T-helper 2 cell treated with Interferon-gamma antibody and Interleukin-4, amounts not matched to agents 5 μg/mL and 100 μg/mL, for 36 hours (primary cell): ENCODE data around the gene WASL.
A peak's percentile ranks its signal among the peaks of the same experiment; 100 is the strongest.

Experiments
- DNase-seq: peaks from one replicate; pipeline ENCODE4 v3.0.0; 2021; ENCODE audit warnings: low spot score
- H3K27ac Mint-ChIP-seq: one replicate; pipeline ENCODE4 v1.8.0; 2021; ENCODE audit warnings: mild to moderate bottlenecking, mixed read lengths
- H3K27me3 Mint-ChIP-seq: one replicate; pipeline ENCODE4 v1.8.0; 2021; ENCODE audit warnings: low read depth, mixed read lengths
- H3K36me3 Mint-ChIP-seq: one replicate; pipeline ENCODE4 v1.8.0; 2021; ENCODE audit warnings: low read depth, mixed read lengths
- H3K4me1 Mint-ChIP-seq: one replicate; pipeline ENCODE4 v1.8.0; 2021; ENCODE audit warnings: low read depth, mixed read lengths
- H3K4me3 Mint-ChIP-seq: one replicate; pipeline ENCODE4 v1.8.0; 2022; ENCODE audit warnings: mild to moderate bottlenecking, moderate library complexity, mixed read lengths
- H3K9me3 Mint-ChIP-seq: one replicate; pipeline ENCODE4 v1.8.0; 2021; ENCODE audit warnings: mixed read lengths

Gene WASL

DNA sequence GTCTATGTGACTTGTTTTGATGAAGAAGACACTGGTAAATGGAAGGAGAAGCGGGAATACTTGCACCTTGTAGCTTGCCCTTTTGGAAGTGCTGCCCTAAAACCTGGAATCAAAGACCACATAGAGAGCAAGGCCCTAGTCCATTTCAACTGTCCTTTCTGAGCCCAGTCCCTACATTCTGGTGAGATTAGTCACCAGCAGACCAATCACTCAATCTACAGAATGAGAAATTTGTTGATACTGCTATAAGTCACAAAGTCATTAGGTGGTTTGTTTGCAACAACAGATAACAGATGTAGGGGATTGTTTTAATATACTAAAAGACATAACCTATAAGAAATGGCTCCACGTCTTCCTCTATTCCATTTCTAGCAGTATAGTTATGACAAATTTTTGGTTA is 33.6 kb downstream of the WASL start:
- peaks cover 3% of the 10 kb centered on the region for H3K36me3 Mint-ChIP-seq
- H3K9me3 Mint-ChIP-seq = no peaks in the 10 kb centered on the region
- DNase-seq = no peak
- no peak overlapping the region for H3K4me3 Mint-ChIP-seq
- H3K27ac Mint-ChIP-seq = no peak overlapping the region
- H3K27me3 Mint-ChIP-seq = no peaks in the 10 kb centered on the region
- peaks cover 52% of the 10 kb centered on the region for H3K4me1 Mint-ChIP-seq

DNA sequence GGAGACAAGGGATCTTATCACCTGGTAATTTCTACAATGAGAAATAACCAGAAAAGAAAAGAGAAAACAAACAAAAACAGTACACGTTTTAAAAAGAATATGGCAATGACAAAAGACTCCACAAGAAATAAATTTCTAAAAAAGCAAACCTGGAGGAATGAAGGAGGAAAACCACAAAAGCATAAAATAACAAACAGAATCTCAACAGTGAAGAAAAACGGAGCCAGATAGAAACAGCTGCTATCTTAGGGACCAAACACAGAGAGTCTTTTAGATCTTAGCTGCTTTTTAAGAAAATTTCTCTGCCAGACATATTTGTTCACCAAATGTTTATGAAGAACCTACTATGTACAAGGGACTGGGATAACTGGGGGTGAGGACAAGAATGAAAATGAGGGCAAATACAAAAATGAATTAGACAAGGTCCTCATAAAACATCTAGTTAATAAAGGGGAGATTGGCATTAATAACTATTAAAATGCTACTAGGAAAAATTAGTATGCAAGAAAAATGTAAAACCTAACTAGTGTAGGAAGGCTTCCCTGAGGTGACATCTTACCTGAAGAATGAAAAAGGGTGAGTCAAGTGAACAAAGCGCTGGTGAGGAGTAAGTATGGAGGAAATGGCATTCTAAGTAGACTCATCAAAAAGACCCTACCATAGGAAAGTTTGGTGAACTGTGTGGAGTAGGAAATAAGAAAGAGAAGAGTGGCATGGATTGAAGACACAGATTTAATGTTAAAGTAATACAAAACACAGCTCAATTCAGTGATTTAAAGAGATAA is 34.3 kb downstream of the WASL start:
- Mint-ChIP-seq H3K36me3 (peaks cover 3% of the 10 kb centered on the region), H3K4me1 (peaks cover 48% of the 10 kb centered on the region), H3K27me3 (no peaks in the 10 kb centered on the region), H3K4me3 (no peak overlapping the region), H3K9me3 (no peaks in the 10 kb centered on the region), H3K27ac (no peak overlapping the region)
- DNase-seq = no peak

DNA sequence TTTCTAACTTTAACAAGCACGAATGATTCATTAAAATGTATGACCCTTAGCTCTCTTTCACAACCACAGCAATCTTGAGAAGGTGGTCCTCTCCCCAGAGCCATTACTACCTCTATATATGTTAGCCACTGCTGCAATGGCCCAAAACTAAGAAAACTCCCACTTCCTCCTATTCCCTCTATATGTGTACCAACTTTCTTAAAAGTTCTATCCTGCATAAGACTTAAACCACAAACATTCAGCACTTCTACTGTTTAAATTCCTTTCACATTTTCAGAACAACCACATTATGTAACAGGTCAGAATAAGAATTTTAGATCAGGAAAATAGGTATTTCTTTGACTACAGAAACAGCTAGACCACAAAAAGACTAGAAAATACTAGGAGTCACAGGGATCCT is 36.2 kb downstream of the WASL start:
- no peak for DNase-seq
- no peak overlapping the region for H3K27ac Mint-ChIP-seq
- H3K4me3 Mint-ChIP-seq = peak overlapping the region; percentile 6
- peaks cover 46% of the 10 kb centered on the region for H3K4me1 Mint-ChIP-seq
- H3K36me3 Mint-ChIP-seq = peaks cover 9% of the 10 kb centered on the region
- no peaks in the 10 kb centered on the region for H3K9me3 Mint-ChIP-seq
- no peaks in the 10 kb centered on the region for H3K27me3 Mint-ChIP-seq

DNA sequence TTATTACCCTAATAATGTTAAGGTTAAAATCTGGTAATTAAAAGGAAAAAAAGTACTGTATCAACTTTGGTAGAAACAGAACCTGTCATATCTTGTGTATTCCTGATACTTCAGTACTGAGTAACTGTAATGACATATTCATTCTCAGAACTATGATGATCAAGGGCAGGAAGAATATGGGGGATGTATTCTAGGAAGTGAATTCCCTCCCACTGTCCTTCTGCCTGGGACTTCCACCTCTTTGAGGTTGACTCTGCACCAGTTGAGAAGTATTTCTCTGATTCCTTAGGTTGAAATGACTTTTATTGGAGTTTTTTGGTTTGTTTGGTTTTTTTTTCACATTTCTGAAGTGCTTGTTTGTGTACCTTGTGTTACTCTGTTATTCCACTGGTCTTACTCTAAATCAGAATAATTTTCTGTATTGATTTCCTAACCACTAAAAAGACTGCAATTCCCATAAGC is 36.9 kb downstream of the WASL start:
- no peak for DNase-seq
- Mint-ChIP-seq H3K36me3 (peaks cover 9% of the 10 kb centered on the region), H3K4me3 (peak overlapping the region; percentile 37), H3K4me1 (peaks cover 44% of the 10 kb centered on the region), H3K27me3 (no peaks in the 10 kb centered on the region), H3K27ac (no peak overlapping the region), H3K9me3 (no peaks in the 10 kb centered on the region)

DNA sequence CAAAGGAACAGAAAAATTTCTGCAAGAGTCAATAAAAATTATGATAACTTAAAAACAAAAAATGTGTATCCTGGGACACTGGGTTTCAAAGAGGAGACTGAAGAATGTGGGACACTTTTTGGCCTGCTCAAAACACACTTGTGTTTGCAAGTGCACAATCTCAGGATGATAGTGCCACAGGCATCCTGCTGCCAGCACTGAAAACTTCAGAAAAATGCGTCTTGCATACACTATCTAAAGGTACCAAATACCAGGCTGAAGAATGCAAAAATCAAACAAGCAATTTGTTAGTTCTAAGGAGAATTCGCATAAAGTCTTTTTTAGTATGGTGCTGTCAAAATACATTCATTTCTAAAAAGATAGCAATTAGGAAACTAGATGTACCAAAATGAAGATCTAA is 38.1 kb downstream of the WASL start:
- no peak for DNase-seq
- Mint-ChIP-seq H3K27ac (no peak overlapping the region), H3K36me3 (peaks cover 9% of the 10 kb centered on the region), H3K4me3 (no peak overlapping the region), H3K4me1 (peaks cover 44% of the 10 kb centered on the region), H3K9me3 (no peaks in the 10 kb centered on the region), H3K27me3 (no peaks in the 10 kb centered on the region)

DNA sequence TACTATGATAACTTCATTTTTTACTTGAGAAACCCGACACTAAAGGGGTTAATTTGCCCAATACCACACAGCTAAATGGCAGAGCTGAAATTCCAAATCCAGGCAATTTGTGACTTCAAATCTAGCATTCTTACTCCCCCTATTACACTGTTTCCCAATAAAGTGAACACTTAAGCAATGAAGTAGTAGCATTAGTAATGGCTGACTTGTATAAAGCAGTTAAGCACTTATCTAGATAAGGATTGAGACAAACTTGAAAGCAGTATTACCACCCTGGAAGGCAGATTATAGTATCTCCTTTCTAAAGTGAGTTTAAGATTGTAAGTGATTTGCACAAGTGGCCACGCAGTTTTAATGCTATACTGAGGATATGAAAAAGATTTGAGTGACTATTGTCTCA is 39.3 kb downstream of the WASL start:
- Mint-ChIP-seq H3K36me3 (peaks cover 13% of the 10 kb centered on the region), H3K9me3 (no peaks in the 10 kb centered on the region), H3K27ac (no peak overlapping the region), H3K4me1 (peaks cover 36% of the 10 kb centered on the region), H3K27me3 (no peaks in the 10 kb centered on the region), H3K4me3 (no peak overlapping the region)
- DNase-seq = no peak

DNA sequence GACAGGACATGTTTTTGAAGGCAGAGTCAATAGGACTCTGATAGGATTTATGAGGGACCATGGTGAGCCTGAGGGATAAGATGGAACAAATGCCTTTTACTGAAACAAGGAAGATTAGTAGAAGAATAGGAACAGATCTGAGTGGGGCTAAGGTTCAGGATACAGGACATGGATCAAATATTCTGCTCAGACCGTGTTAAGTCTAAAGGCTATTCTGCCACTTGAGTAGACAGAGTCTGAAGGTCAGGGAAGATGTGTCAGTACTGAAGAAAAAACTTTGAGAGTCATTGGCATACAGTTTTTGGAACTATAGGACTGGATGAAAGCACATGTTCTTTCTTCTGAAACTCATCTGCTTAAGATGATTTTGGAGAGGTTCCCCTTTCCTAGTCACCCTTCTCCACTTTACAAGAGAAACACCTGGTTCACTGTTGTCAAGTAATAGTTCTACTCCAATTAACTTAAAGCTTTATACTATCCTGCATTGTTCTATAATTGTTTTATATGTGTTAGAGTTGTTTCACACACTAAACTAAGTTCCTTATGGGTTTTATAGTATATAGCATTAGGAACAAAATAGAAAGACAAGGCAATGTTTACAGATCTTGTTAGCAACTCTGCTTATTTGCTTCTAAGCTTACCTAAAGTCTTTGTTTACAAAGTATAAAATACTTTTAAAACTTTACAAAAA is 43.4 kb downstream of the WASL start:
- no peaks in the 10 kb centered on the region for H3K9me3 Mint-ChIP-seq
- no peak overlapping the region for H3K4me3 Mint-ChIP-seq
- H3K4me1 Mint-ChIP-seq = peaks cover 5% of the 10 kb centered on the region
- no peak for DNase-seq
- H3K36me3 Mint-ChIP-seq = peaks cover 12% of the 10 kb centered on the region
- no peaks in the 10 kb centered on the region for H3K27me3 Mint-ChIP-seq
- no peak overlapping the region for H3K27ac Mint-ChIP-seq

DNA sequence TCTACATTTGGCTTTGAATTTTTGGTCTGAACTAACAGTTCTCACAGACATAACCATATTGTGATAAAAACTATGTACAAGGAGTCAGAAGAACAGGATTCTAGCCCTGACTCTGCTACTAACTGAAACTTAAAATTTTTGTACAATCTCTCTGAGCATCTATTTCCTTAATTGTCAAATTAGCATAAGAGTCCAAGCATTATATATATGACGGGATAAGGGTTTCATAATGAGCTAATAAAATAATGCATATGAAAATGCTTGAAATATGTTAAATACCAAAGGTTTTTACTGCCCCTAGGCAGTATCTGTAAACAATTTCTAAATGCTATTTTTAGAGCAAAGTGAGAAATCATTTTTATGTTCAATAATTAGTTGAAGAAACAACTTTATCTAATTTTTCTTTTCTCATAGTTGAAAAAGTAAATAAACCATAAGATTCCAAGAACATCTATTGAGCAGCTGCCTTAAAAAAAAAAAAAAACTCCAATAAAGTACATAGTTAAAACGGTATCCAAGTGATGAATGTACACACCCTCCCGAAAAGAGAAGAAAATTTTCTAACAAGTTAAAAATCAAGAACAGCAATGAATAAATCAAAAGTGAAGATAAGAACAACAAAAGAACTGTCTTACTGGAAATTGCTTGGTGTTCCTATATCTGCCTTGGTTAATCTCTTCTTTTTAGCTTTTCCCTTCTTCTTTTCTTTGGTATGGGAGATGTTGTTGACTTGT is 52.7 kb downstream of the WASL start:
- no peak for DNase-seq
- Mint-ChIP-seq H3K27ac (no peak overlapping the region), H3K9me3 (no peaks in the 10 kb centered on the region), H3K4me3 (no peak overlapping the region), H3K36me3 (peaks cover 17% of the 10 kb centered on the region), H3K27me3 (no peaks in the 10 kb centered on the region), H3K4me1 (peaks cover 1% of the 10 kb centered on the region)

DNA sequence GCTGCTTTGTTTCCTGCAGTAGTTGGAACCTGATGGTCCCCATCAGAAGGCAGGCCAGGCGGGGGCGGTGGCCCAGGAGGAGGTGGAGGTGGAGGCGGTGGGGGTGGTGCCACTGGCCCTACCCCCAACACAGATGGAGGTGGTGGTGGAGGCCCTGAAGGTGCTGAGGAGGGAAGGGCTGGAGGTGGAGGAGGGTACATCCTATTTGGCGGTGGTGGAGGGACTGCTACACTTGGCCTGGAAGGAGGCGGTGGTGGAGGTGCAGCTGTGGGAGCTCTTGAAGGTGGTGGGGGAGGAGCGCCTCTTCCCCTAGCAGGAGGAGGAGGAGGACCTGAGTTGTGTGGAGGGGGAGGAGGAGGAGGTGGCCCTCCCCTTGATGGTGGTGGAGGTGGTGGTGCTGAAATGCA is 56.3 kb downstream of the WASL start:
- H3K9me3 Mint-ChIP-seq = no peaks in the 10 kb centered on the region
- H3K4me3 Mint-ChIP-seq = no peak overlapping the region
- H3K4me1 Mint-ChIP-seq = peaks cover 1% of the 10 kb centered on the region
- H3K27me3 Mint-ChIP-seq = no peaks in the 10 kb centered on the region
- H3K36me3 Mint-ChIP-seq = peaks cover 24% of the 10 kb centered on the region
- H3K27ac Mint-ChIP-seq = no peak overlapping the region
- DNase-seq = no peak

DNA sequence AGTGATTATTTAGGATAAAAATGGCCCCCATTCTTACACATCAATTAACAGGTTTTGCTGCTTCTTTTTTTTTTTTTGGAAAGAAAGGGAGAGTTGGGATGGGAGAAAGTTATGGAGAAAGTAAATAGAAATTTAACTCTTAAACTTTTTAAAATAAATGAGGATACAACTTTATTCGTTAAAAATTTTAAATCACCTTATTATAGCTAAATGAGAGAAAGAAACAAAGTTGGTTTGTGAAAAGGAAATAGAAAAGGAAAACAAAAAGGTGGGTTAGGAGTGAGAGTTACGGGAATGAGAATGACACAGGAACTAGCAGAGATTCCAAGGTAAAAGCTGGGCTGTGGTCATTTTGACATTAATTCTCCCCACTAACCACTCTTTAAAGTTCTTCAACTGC is 58.3 kb downstream of the WASL start:
- H3K36me3 Mint-ChIP-seq = peaks cover 20% of the 10 kb centered on the region
- H3K4me3 Mint-ChIP-seq = no peak overlapping the region
- no peaks in the 10 kb centered on the region for H3K4me1 Mint-ChIP-seq
- H3K27ac Mint-ChIP-seq = no peak overlapping the region
- H3K27me3 Mint-ChIP-seq = no peaks in the 10 kb centered on the region
- H3K9me3 Mint-ChIP-seq = no peaks in the 10 kb centered on the region
- no peak for DNase-seq

DNA sequence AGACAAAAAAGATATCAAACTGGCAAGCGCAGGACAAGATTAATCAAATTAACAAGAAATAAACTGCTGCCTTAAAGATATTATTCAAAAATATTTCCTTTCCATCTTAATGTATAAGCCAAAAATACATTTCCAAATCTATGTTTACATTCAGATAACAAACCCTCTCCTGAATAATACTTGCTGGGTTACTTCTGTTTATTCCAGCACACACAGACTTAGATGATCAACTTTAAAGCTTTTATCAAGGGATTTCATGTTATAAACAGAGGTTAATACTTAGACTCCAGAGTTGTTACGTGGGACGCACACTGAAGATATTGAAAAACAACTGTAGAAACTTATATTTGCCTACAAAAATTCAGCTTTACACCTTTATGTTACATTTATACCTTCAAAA is 59.6 kb downstream of the WASL start:
- DNase-seq = no peak
- Mint-ChIP-seq H3K27ac (no peak overlapping the region), H3K9me3 (no peaks in the 10 kb centered on the region), H3K4me1 (no peaks in the 10 kb centered on the region), H3K4me3 (no peak overlapping the region), H3K36me3 (peaks cover 18% of the 10 kb centered on the region), H3K27me3 (no peaks in the 10 kb centered on the region)

DNA sequence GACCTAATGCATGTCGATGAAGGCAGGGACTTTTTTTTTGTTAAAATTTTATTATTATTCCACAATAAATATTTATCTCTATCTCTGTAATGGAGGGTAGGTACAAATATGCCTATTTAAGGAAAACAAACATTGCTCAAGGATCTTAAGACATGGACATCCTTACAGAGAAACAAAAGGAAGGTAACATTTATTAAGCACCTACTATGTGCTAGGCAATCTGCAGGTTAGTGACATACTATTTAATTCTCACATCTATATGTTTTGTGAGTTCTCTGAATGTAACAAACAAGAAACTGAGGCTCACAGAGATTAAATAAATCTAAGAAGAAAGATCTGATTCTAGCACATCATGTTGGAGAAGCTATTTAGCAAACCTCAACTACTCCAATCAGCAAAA is 61.1 kb downstream of the WASL start:
- H3K27ac Mint-ChIP-seq = no peak overlapping the region
- peaks cover 20% of the 10 kb centered on the region for H3K36me3 Mint-ChIP-seq
- H3K4me3 Mint-ChIP-seq = no peak overlapping the region
- H3K4me1 Mint-ChIP-seq = no peaks in the 10 kb centered on the region
- DNase-seq = no peak
- no peaks in the 10 kb centered on the region for H3K9me3 Mint-ChIP-seq
- H3K27me3 Mint-ChIP-seq = no peaks in the 10 kb centered on the region

DNA sequence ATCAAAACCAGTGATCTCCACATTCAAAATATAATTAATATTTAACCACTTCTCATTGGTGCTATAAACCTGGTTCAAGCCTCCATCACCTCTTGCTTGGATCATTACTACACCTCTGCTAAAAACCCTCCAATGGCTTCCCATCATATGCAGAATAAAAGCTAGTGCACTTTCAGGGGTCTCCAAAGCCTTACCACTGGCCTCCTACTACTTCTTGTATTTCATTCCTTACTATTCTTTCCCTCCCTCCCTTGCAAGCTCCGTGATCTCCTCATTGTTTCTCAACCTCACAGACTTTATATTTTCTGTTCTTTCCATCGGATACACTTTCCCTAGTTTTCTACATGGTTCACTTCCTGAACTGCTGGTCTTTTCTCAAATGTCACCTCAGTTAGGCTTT is 61.6 kb downstream of the WASL start:
- no peak overlapping the region for H3K4me3 Mint-ChIP-seq
- no peak for DNase-seq
- H3K27ac Mint-ChIP-seq = no peak overlapping the region
- H3K36me3 Mint-ChIP-seq = peaks cover 14% of the 10 kb centered on the region
- no peaks in the 10 kb centered on the region for H3K27me3 Mint-ChIP-seq
- no peaks in the 10 kb centered on the region for H3K4me1 Mint-ChIP-seq
- no peaks in the 10 kb centered on the region for H3K9me3 Mint-ChIP-seq

DNA sequence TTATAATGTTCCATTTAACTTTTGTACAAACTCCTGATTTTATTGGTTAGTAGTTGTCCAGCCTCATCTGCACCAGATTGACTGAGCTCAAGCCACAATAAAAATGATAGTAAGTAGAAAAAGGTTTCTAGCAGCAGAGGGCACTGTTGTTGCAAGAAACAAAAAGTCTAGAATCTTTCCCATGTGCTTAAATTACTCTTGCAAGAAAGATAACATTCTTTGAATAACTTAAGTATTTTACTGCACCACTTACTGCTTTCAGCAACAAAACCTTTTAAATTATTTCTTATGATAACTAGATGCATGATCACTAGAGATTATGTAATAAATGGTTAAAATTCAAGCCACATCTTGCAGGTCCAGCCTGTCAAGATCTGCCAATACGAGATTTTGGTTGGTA is 66.1 kb downstream of the WASL start:
- Mint-ChIP-seq H3K27ac (no peak overlapping the region), H3K9me3 (no peaks in the 10 kb centered on the region), H3K36me3 (peaks cover 5% of the 10 kb centered on the region), H3K27me3 (no peaks in the 10 kb centered on the region), H3K4me3 (no peak overlapping the region), H3K4me1 (no peaks in the 10 kb centered on the region)
- DNase-seq = no peak
